Measurements from ENCODE around the gene CACNG1.
"Not testable (repeated sequence)": the region's sequence is repeated elsewhere in the genome, so short reads cannot be mapped to it uniquely, and the experiment has no call there.

Gene CACNG1

DNA sequence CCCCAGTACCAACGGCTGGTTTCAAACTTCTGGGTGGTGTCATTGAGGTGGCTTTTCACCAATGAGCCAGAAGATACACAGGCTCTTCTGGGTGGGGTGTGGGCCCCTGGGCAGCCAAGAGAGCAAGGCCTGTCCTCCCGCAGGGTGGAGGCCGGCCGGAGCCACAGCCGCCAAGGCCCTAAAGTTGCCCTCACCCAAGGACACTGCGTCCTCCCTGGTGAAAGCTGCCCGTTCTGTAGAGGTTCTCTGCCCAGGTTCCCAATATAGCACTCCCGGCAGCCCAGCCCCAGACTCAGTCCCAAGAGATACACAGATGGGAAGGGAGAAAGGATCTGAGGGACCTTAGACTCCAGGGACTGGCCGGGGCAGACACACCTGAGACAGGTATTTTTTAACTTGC, 10.7 kb upstream of the CACNG1 start:
- H3K36me3 Mint-ChIP-seq (ENCODE audit: insufficient read depth), result no peaks in the 10 kb centered on the region
- peaks cover 21 to 31% of the 10 kb centered on the region in 2 donors for H3K27me3 Mint-ChIP-seq
- DNase-seq (no peak), ATAC-seq (replicated peaks) (no peak)
- no peaks in the 10 kb centered on the region for H3K4me1 Mint-ChIP-seq (ENCODE audit: low read depth in 2 of 2)
- no peak overlapping the region for H3K27ac Mint-ChIP-seq
- H3K9me3 Mint-ChIP-seq, result no peaks in the 10 kb centered on the region
- no peak overlapping the region for H3K4me3 Mint-ChIP-seq

DNA sequence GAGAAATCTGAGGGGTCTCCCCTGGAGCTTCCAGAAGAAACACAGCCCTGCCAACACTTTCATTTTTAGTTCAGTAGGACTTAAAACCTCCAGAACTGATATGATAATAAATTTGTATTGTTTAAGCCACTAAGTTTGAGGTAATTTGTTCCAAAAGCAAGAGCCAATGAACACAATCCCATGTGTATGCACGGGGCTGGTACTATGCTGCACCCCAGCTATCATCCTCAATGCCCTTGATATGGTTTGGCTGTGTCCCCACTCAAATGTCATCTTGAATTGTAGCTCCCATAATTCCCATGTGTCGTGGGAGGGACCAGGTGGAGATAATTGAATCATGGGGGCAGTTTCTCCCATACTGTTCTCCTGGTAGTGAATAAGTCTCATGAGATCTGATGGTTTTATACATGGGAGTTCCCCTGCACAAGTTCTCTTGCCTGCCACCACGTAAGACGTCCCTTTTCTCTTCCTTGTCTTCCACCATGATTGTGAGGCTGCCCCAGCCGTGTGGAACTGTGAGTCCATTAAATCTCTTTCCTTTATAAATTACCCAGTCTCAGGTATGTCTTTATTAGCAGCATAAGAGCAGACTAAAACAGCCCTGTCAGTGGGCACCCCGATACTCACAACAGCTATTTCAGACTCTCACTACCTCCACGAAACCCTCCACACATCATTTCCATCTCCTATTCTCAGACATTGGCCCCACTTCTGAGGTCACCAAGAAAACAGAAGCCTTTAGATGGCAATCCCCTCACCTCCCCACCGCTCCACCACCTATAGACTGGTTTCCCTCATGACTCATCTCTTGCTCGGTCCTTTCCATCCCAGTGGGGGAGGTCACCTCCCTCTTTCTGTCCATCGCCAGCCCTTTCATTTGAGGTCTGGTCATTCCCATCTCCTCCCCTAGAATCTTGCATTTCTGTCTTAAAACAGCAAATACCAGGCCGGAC, 8.9 kb upstream of the CACNG1 start:
- ATAC-seq (replicated peaks), result no peak
- H3K9me3 Mint-ChIP-seq, result no peaks in the 10 kb centered on the region
- H3K4me3 Mint-ChIP-seq, result no peak overlapping the region
- DNase-seq, result no peak
- peaks cover 21 to 31% of the 10 kb centered on the region in 2 donors for H3K27me3 Mint-ChIP-seq
- H3K27ac Mint-ChIP-seq, result no peak overlapping the region
- H3K36me3 Mint-ChIP-seq (ENCODE audit: insufficient read depth), result no peaks in the 10 kb centered on the region
- no peaks in the 10 kb centered on the region for H3K4me1 Mint-ChIP-seq (ENCODE audit: low read depth in 2 of 2)

DNA sequence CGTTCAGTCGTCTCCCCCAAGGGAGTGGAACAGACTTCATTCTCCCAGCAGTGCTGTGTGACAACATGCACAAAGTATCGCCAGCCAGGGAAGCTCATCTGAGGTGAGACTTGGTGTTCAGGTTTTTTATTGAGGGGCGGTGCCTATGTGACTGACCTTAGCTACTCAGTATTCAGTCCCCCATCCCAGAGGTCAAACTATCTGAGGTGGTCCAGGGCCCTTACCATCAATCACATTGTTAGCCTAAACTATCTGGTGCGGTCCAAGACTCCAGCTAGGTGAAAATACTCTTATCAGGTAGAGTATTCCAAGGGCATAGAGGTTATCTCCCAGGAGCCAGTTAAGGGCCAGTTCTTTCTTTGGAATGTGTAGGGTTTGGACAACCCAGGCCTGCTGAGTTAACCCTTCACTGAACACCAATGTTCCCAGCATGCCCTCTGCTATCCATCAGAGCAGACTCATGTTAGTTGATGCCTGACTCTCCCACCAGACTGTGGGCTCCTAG, 5.4 kb upstream of the CACNG1 start:
- ATAC-seq (replicated peaks) (no peak), DNase-seq (no peak)
- Mint-ChIP-seq H3K27me3 (peaks cover 21 to 31% of the 10 kb centered on the region in 2 donors), H3K4me3 (no peak overlapping the region), H3K36me3 (ENCODE audit: insufficient read depth) (no peaks in the 10 kb centered on the region), H3K9me3 (no peaks in the 10 kb centered on the region), H3K27ac (no peak overlapping the region), H3K4me1 (ENCODE audit: low read depth in 2 of 2) (peaks cover 0 to 3% of the 10 kb centered on the region in 2 donors)

DNA sequence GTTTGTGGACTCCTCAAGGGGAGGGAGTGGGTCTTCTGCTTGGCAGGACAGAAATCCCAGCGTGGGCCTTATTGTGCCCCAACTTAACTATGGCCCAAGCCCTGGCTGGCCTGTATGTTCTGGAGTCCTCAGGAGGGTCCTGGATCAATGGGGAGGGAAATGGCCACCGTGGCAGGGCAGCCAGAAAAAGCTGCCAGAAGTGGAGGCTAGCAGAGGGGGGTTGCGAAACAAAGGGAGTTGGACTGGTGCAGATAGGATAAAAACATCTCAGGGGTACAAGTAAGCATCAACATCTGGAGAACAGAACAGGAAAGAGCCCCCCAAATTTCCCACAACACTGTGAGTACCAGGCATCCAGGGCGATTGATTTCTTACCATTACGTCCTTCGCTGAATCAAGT, 3.7 kb upstream of the CACNG1 start:
- H3K9me3 Mint-ChIP-seq, result no peaks in the 10 kb centered on the region
- no peak overlapping the region for H3K27ac Mint-ChIP-seq
- H3K4me3 Mint-ChIP-seq, result no peak overlapping the region
- DNase-seq, result no peak
- peaks cover 19 to 21% of the 10 kb centered on the region in 2 donors for H3K27me3 Mint-ChIP-seq
- no peaks in the 10 kb centered on the region for H3K36me3 Mint-ChIP-seq (ENCODE audit: insufficient read depth)
- no peak for ATAC-seq (replicated peaks)
- H3K4me1 Mint-ChIP-seq (ENCODE audit: low read depth in 2 of 2), result peaks cover 0 to 3% of the 10 kb centered on the region in 2 donors

DNA sequence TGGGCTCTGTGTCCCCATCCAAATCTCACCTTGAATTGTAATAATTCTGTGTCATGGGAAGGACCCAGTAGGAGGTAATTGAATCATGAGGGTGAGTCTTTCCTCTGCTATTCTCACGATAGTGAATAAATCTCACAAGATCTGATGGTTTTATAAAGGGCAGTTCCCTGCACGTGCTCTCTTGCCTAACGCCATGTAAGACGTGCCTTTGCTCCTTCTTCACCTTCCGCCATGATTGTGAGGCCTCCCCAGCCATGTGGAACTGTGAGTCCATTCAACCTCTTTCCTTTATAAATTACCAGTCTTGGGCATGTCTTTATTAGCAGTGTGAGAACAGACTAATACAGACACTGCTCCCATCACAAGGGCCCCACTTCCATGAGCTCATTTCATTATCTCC, 3.2 kb upstream of the CACNG1 start:
- not testable (repeated sequence) for ATAC-seq (replicated peaks); DNase-seq; H3K4me3 Mint-ChIP-seq; H3K36me3 Mint-ChIP-seq (ENCODE audit: insufficient read depth); H3K9me3 Mint-ChIP-seq; H3K4me1 Mint-ChIP-seq (ENCODE audit: low read depth in 2 of 2); H3K27ac Mint-ChIP-seq
- H3K27me3 Mint-ChIP-seq, result peaks cover 15 to 17% of the 10 kb centered on the region in 2 donors

DNA sequence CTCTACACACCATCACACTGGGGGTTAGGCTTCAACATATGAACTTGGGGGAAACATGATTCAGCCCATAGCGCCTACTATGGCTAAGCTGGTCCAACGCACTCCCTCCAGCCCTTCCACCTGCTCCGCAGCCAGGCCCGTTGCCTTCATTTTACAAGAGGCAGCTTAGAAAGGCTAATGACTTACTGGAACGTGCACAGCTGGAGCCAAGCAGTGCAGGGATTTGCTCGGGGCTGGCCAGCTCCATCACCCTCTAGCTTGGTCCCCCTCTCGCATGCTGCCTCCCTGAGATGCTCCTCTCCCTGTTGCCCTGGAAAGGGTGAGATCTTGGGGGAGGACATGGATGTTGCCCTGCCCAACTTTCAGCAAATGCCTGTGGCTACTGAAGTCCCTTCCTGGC, 2.8 kb upstream of the CACNG1 start:
- Mint-ChIP-seq H3K27me3 (peaks cover 11 to 16% of the 10 kb centered on the region in 2 donors), H3K36me3 (ENCODE audit: insufficient read depth) (no peaks in the 10 kb centered on the region), H3K27ac (no peak overlapping the region), H3K4me3 (no peak overlapping the region), H3K9me3 (peaks cover 0 to under 1% of the 10 kb centered on the region in 2 donors), H3K4me1 (ENCODE audit: low read depth in 2 of 2) (peaks cover 0 to 3% of the 10 kb centered on the region in 2 donors)
- DNase-seq (no peak), ATAC-seq (replicated peaks) (no peak)

DNA sequence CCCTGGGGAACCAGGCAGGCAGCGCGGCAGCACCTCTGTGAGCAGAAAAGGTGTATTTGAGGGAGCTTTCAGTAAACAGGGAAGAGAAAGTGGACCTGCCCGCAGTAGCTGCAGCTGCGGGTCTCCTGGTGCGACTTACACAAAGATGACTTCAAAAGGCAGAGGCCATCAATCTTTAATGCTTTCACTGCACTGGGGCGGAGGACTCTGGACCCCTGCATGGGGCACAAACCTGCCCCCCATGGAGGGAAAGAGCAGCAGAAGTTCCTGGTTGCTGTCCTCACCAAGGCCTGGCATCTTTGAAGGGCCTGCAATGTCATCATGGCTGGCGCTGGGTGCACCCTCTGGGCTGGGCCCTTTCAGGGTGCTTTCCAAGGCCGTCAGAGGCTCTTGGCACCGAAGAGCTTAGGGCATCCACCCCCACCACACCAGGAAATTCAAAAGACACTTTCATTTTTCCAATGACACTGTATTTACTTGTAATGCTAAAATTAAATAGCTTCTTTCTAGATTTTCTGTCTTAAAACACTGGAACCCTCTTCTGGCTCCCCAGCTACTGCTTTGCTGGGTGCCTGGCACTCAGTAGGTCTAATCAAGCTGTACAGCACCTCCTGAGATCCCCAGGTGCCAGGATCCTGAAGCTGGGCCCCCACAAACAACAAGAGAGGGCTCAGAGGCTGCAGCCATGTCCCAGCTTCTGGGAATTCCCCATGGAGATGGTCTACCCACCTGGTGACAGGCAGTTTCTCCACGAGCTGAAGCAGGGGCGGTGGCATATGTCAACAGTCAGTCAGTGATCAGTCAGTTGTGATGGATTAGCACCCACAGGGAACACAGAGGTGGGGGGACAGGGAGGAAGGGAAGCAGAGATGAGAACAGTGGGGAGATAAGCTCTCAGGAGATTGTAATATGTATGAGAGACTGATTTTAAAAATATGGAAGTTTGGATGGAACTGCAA, 2.1 kb upstream of the CACNG1 start:
- no peak for DNase-seq

DNA sequence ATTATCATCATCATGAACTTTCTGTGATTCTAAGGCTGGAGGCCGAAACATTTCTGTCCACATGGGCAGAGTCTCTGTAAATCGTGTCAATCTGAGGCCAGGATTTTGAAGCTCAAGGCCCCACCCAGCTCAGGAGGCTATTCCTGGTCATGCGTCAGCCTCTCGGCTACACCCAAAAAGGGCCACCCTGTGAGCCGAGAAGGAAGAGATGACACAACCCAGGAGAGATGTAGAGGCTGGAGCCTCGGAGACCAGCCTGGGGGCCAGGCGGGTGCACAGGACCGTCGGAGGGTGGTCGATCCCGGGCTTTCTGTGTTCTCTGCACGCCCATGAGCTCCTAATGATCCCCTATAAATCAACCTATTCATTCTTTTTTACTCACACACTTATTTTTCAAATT, 1.1 kb upstream of the CACNG1 start:
- H3K9me3 Mint-ChIP-seq, result peaks cover 3 to 7% of the 10 kb centered on the region in 2 donors

More for the DNA sequence above, 2.1 kb upstream of the CACNG1 start:
- Mint-ChIP-seq H3K27ac (no peak overlapping the region), H3K9me3 (peaks cover 0 to 7% of the 10 kb centered on the region in 2 donors), H3K27me3 (peaks cover 4 to 16% of the 10 kb centered on the region in 2 donors), H3K4me3 (no peak overlapping the region), H3K4me1 (ENCODE audit: low read depth in 2 of 2) (peaks cover 0 to 3% of the 10 kb centered on the region in 2 donors), H3K36me3 (ENCODE audit: insufficient read depth) (no peaks in the 10 kb centered on the region)
- ATAC-seq (replicated peaks), result no peak

DNA sequence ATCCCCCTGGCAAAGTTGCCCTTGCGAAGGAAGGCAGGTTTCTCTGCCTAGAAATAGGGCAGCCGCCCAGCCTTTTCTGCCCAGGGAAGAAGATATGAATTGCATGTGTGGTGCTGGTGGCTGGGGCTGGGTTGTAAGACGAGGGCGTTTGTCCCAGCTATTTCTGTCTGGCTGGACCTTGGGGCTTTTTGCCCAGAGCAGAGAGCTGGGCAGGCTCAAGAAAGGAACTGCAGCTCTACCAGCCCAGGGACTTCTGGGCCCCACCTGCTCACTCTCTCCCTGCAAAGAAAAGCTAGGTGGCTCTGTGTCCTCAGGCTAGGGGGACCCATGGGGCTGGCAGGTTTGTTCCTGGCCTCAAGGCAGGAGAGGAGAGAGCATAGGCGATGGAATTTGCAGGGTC, 586 bp downstream of the CACNG1 start:
- Mint-ChIP-seq H3K27me3 (peaks cover 0 to 11% of the 10 kb centered on the region in 2 donors), H3K4me1 (ENCODE audit: low read depth in 2 of 2) (peaks cover 0 to 3% of the 10 kb centered on the region in 2 donors), H3K4me3 (no peak overlapping the region), H3K9me3 (peaks cover 3 to 15% of the 10 kb centered on the region in 2 donors), H3K27ac (no peak overlapping the region), H3K36me3 (ENCODE audit: insufficient read depth) (no peaks in the 10 kb centered on the region)
- ATAC-seq (replicated peaks), result no peak
- DNase-seq, result no peak

More for the DNA sequence above, 1.1 kb upstream of the CACNG1 start:
- DNase-seq (no peak), ATAC-seq (replicated peaks) (no peak)
- H3K36me3 Mint-ChIP-seq (ENCODE audit: insufficient read depth), result no peaks in the 10 kb centered on the region
- H3K27me3 Mint-ChIP-seq, result peaks cover 0 to 11% of the 10 kb centered on the region in 2 donors
- H3K27ac Mint-ChIP-seq, result no peak overlapping the region
- H3K4me3 Mint-ChIP-seq, result no peak overlapping the region
- peaks cover 0 to 3% of the 10 kb centered on the region in 2 donors for H3K4me1 Mint-ChIP-seq (ENCODE audit: low read depth in 2 of 2)

DNA sequence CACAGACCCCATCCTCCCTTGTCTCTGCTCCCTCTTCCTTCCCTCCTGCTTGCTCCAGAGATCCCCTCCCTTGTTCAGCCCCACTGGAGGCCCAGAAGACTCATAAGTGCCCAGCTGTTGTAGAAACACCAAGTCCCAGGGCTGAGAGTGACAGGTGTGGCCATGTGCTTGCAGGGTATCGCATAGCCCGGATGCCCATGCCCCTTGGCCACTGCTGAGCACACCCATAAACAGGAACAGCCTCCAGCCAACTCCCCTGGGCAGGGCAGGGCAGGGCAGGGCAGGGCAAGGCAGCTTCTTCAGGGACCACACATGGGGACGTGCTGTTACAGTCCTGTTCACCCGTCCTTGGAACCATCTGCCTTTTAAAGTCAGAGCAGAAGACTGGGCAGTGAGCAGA, 2.0 kb downstream of the CACNG1 start:
- ATAC-seq (replicated peaks) (no peak), DNase-seq (no peak)
- Mint-ChIP-seq H3K27ac (no peak overlapping the region), H3K4me1 (ENCODE audit: low read depth in 2 of 2) (peaks cover 0 to 3% of the 10 kb centered on the region in 2 donors), H3K9me3 (peaks cover 3 to 15% of the 10 kb centered on the region in 2 donors), H3K4me3 (no peak overlapping the region), H3K27me3 (peaks cover 0 to 11% of the 10 kb centered on the region in 2 donors), H3K36me3 (ENCODE audit: insufficient read depth) (no peaks in the 10 kb centered on the region)

DNA sequence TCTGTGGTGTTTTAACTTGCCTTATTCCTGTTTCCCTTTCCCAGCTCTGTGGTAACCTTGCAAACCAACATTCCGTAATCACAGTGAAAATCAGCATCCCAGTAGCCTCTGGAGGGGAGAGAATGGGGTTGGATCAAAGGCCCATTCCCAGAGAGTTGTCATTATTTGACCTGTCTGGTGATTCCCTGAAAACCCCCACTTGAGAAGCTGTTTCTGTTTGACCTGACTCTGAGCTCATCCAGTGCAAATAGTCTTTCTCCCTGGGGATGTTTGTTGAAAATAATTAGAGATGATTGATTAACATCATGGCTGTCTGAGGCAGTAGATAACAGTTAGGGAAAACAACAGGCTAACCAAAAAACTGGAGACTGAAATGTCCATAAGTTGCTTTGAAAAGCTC, 3.0 kb downstream of the CACNG1 start:
- DNase-seq (no peak), ATAC-seq (replicated peaks) (no peak)
- Mint-ChIP-seq H3K36me3 (ENCODE audit: insufficient read depth) (no peaks in the 10 kb centered on the region), H3K27ac (no peak overlapping the region), H3K4me1 (ENCODE audit: low read depth in 2 of 2) (peaks cover 0 to 2% of the 10 kb centered on the region in 2 donors), H3K4me3 (no peak overlapping the region), H3K27me3 (peaks cover 0 to 11% of the 10 kb centered on the region in 2 donors), H3K9me3 (peaks cover 3 to 15% of the 10 kb centered on the region in 2 donors)

DNA sequence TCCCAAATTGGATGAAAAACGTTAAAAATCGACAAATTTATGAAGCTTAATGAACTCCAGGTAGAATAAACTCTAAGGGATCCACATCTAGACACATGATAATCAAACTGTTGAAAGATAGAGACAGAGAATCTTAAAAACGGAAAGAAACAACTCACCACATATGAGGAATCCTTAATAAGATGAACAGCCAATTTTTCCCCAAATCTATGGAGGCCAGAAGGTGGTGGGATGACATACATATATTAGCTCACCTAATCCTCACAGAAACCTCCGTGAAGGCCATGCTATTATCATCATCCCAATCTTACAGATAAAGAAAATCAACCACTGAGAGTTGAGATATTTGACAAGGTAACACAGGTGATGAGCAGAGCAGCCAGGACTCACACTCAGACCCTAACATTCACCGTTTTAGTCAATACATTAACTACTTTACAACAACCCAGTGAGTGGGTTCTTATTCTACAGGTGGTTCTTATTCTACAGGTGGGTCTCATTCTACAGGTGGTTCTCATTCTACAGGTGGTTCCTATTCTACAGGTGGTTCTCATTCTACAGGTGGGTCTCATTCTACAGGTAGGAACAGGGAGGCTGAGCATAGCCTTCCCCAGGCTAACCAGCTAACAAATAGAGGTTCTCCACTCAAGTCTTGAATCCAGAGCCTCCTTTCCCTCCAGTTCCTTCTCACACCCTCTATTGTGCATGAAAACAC, 4.8 kb downstream of the CACNG1 start:
- DNase-seq, result no peak
- Mint-ChIP-seq H3K36me3 (ENCODE audit: insufficient read depth) (no peaks in the 10 kb centered on the region), H3K27ac (no peak overlapping the region), H3K27me3 (peaks cover 0 to 11% of the 10 kb centered on the region in 2 donors), H3K4me1 (ENCODE audit: low read depth in 2 of 2) (no peaks in the 10 kb centered on the region), H3K9me3 (peaks cover 3 to 15% of the 10 kb centered on the region in 2 donors), H3K4me3 (no peak overlapping the region)
- ATAC-seq (replicated peaks), result no peak

DNA sequence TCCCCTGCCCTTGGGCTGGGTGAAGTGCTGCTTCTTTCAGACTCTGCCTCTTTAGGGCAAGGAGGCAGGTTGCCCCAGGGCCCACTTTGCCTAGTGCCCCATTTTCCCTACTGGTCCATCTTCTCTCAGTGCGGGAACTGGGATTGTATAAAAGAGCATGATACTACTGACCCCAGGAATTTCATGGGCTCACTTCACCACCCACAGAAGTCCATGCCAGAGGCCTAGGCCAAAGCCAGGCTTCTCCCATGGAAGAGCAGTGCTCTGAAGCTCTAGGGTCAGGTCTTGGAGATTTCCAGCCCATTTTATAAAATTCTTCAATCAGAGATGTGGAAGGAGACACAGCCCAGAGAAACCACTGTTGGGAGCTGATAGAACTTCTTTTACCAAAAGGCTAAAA, 5.7 kb downstream of the CACNG1 start:
- peaks cover 0 to 11% of the 10 kb centered on the region in 2 donors for H3K27me3 Mint-ChIP-seq
- H3K4me1 Mint-ChIP-seq (ENCODE audit: low read depth in 2 of 2), result no peaks in the 10 kb centered on the region
- no peaks in the 10 kb centered on the region for H3K36me3 Mint-ChIP-seq (ENCODE audit: insufficient read depth)
- no peak overlapping the region for H3K4me3 Mint-ChIP-seq
- peaks cover 3 to 15% of the 10 kb centered on the region in 2 donors for H3K9me3 Mint-ChIP-seq
- H3K27ac Mint-ChIP-seq, result no peak overlapping the region
- DNase-seq (no peak), ATAC-seq (replicated peaks) (no peak)
